Brain microvascular endothelial cell (primary cell): ENCODE results near the gene NUDT9.
"Not testable (repeated sequence)": the region's sequence is repeated elsewhere in the genome, so short reads cannot be mapped to it uniquely, and the experiment has no call there.

Experiments
- DNase-seq: peaks from one replicate; pipeline ENCODE4 v3.0.0-alpha.2; 2020
- H3K27ac ChIP-seq: fragments of 250-450 bp; sonication (Bioruptor Pico); 2 replicates; pipeline ENCODE4 v1.5.1; 2020; ENCODE audit warnings: mild to moderate bottlenecking, moderate library complexity
- H3K27me3 ChIP-seq: fragments of 250-450 bp; sonication (Bioruptor Pico); replicated peaks from 2 replicates; pipeline ENCODE4 v1.5.1; 2020; ENCODE audit warnings: mild to moderate bottlenecking
- H3K36me3 ChIP-seq: fragments of 250-450 bp; sonication (Bioruptor Pico); replicated peaks from 2 replicates; pipeline ENCODE4 v1.5.1; 2020; ENCODE audit warnings: mild to moderate bottlenecking
- H3K4me3 ChIP-seq: 2 replicates; pipeline ENCODE4 v1.5.1; 2011; ENCODE audit warnings: low read depth, mild to moderate bottlenecking, control low read depth, low read length, moderate library complexity
- in situ Hi-C: cut with HindIII; loops from 2 replicates; pipeline ENCODE4 v1.10.0; 2017; ENCODE audit warnings: low sequenced_read_pairs, low pct_ligation_motif_present
- TF ChIP-seq, protein P1 (sequence below): IDR thresholded peaks from 2 replicates; pipeline ENCODE4 v1.5.1; 2011; ENCODE audit warnings: low read depth, mild to moderate bottlenecking, moderate library complexity, low read length, control low read depth, inconsistent platforms; ENCODE audit errors: missing control alignments

The NUDT9 gene

DNA sequence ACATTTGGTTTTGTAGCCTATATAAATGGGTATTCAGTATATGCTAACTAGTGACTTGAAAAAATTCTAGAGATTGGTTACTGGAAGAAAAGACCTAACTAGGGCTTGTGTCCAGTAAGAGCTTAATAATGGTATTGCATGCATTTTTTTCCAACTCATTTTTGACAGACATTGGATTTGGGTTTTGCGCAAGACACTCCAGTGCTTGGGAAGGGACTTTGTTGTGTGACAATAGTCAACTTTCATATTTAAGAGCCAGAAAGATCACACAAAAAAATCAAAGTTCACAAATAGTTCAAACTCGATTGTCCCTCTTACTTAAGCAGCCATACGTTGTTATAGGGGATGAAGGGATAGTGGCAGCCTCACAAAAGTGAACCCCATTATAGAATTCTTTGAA, 30.2 kb upstream of the NUDT9 start:
- TF ChIP-seq, protein P1, sequence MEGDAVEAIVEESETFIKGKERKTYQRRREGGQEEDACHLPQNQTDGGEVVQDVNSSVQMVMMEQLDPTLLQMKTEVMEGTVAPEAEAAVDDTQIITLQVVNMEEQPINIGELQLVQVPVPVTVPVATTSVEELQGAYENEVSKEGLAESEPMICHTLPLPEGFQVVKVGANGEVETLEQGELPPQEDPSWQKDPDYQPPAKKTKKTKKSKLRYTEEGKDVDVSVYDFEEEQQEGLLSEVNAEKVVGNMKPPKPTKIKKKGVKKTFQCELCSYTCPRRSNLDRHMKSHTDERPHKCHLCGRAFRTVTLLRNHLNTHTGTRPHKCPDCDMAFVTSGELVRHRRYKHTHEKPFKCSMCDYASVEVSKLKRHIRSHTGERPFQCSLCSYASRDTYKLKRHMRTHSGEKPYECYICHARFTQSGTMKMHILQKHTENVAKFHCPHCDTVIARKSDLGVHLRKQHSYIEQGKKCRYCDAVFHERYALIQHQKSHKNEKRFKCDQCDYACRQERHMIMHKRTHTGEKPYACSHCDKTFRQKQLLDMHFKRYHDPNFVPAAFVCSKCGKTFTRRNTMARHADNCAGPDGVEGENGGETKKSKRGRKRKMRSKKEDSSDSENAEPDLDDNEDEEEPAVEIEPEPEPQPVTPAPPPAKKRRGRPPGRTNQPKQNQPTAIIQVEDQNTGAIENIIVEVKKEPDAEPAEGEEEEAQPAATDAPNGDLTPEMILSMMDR: no peak
- Histone ChIP-seq H3K27me3 (no peaks in the 10 kb centered on the region), H3K4me3 (no peak overlapping the region), H3K27ac (no peak overlapping the region), H3K36me3 (no peaks in the 10 kb centered on the region)
- in situ Hi-C loops: no loop called here
- no peak for DNase-seq

DNA sequence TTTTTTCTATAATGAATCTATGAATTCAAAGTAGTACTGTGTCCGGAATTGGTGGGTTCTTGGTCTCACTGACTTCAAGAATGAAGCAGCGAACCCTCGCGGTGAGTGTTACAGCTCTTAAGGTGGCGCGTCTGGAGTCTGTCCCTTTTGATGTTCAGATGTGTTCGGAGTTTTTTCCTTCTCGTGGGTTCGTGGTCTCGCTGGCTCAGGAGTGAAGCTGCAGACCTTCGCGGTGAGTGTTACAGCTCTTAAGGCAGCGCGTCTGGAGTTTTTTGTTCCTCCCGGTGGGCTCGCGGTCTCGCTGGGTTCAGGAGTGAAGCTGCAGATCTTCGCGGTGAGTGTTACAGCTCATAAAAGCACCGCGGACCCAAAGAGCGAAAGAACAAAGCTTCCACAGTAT, 27.3 kb upstream of the NUDT9 start:
- in situ Hi-C loops, H3K27ac ChIP-seq, H3K27me3 ChIP-seq, DNase-seq, H3K36me3 ChIP-seq, H3K4me3 ChIP-seq: not testable (repeated sequence)

DNA sequence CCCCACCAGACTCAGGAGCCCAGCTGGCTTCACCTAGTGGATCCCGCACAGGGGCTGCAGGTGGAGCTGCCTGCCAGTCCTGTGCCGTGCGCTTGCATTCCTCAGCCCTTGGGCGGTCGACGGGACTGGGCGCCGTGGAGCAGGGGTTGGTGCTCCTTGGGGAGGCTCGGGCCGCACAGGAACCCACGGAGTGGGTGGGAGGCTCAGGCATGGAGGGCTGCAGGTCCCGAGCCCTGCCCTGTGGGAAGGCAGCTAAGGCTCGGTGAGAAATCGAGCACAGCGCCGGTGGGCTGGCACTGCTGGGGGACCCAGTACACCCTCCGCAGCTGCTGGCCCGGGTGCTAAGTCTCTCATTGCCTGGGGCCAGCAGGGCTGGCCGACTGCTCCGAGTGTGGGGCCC, 26.5 kb upstream of the NUDT9 start:
- H3K36me3 ChIP-seq, in situ Hi-C loops, H3K27me3 ChIP-seq, DNase-seq, H3K27ac ChIP-seq, H3K4me3 ChIP-seq: not testable (repeated sequence)

DNA sequence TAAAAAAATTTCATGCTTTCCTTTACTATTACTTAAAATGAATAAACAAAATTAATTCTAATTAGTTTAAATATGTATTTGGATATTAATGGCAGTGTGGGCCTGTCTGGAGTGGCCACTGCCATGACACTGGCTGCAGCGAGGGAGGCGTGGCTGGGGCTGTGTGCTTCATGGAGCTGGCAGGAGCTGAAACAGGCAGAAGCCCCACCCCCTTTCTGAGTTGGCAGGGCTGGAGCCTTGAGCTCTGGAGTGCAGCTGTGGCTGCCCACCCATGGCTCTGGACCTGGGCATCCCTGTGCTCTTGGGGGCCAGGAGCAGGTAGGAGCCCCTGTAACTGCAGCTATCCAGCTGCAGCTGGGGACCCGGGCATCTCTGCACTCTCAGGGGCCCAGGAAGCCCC, 23.2 kb upstream of the NUDT9 start:
- H3K4me3 ChIP-seq: no peak overlapping the region
- no peak for DNase-seq
- TF ChIP-seq, protein P1: no peak
- H3K27ac ChIP-seq: no peak overlapping the region
- H3K27me3 ChIP-seq: no peaks in the 10 kb centered on the region
- in situ Hi-C loops: no loop called here
- no peaks in the 10 kb centered on the region for H3K36me3 ChIP-seq

DNA sequence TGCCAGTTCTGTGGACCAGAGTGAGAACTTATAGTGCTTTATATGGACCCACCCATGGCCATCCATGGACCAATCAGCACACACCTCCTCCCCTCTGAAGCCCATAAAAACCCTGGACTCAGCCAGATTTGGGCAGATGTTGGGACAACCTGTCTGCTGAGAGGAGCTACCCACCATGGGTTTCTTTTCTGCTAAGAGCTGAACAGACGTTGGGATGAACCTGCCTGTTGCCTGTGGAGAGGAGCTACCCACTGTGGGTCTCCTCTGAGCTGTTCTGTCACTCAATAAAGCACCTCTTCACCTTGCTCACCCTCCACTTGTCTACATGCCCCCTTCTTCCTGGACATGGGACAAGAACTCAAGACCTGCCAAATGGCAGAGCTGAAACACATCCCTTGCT, 22.4 kb upstream of the NUDT9 start:
- TF ChIP-seq, protein P1: no peak
- no peak for DNase-seq
- Histone ChIP-seq H3K27me3 (no peaks in the 10 kb centered on the region), H3K36me3 (no peaks in the 10 kb centered on the region), H3K27ac (no peak overlapping the region), H3K4me3 (no peak overlapping the region)
- in situ Hi-C loops: no loop called here

DNA sequence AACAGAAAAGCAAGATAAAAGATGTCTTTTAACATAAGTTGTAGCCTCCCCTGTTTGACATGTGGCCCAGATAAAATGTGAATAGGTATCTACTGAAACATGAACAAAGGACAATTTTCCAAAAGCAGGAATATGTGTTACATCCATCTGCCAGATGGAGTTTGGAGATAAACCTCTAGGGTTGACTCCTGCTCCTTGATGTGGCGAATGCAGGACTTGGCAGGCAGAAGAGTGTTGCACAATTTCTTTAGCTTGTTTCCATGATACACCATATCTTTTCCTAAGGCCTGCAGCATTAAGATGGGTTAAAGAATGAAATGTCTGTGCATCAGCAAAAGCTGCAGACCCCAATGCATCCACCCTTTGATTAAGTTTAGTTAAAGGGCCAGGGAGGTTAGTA, 18.6 kb upstream of the NUDT9 start:
- in situ Hi-C loops: not testable (repeated sequence)

DNA sequence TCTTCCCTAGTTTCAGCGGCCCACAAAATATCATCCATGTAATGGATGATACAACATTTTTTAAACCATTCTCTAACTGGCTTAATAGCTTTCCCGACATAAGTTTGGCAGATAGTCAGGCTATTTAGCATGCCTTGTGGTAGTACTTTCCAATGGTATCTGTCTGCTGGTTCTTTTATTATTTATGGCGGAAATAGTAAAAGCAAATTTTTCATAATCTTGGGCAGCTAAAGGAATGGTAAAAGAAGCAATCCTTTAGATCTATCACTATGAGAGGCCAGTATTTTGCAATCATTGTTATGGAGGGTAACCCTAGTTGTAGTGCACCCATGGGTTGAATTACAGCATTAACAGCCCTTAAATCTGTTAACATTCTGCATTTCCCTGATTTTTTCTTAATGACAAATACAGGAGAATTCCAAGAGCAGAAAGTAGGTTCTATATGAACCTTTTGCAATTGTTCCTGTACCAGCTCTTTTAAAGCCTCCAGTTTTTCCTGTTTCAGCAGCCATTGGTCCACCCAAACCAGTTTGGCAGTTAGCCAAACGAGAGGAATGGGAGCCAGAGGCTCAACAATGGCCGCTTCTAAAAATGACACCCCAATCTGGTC, 17.1 kb upstream of the NUDT9 start:
- Histone ChIP-seq H3K4me3 (no peak overlapping the region), H3K27ac (no peak overlapping the region), H3K36me3 (no peaks in the 10 kb centered on the region), H3K27me3 (no peaks in the 10 kb centered on the region)
- DNase-seq: no peak
- in situ Hi-C loops: no loop called here
- TF ChIP-seq, protein P1: no peak

More for the DNA sequence above, 18.6 kb upstream of the NUDT9 start:
- not testable (repeated sequence) for H3K36me3 ChIP-seq, H3K27me3 ChIP-seq, H3K27ac ChIP-seq, H3K4me3 ChIP-seq, DNase-seq
